GM21737 (cell line): ENCODE data around the gene CAB39.

ENCODE experiments used
- ATAC-seq: cut with Tn5 transposase; IDR thresholded peaks from one replicate; pipeline ENCODE4 v1.9.1; 2021; ENCODE audit warnings: mild to moderate bottlenecking, moderate library complexity; ENCODE audit not compliant: unreplicated experiment

Gene CAB39

DNA sequence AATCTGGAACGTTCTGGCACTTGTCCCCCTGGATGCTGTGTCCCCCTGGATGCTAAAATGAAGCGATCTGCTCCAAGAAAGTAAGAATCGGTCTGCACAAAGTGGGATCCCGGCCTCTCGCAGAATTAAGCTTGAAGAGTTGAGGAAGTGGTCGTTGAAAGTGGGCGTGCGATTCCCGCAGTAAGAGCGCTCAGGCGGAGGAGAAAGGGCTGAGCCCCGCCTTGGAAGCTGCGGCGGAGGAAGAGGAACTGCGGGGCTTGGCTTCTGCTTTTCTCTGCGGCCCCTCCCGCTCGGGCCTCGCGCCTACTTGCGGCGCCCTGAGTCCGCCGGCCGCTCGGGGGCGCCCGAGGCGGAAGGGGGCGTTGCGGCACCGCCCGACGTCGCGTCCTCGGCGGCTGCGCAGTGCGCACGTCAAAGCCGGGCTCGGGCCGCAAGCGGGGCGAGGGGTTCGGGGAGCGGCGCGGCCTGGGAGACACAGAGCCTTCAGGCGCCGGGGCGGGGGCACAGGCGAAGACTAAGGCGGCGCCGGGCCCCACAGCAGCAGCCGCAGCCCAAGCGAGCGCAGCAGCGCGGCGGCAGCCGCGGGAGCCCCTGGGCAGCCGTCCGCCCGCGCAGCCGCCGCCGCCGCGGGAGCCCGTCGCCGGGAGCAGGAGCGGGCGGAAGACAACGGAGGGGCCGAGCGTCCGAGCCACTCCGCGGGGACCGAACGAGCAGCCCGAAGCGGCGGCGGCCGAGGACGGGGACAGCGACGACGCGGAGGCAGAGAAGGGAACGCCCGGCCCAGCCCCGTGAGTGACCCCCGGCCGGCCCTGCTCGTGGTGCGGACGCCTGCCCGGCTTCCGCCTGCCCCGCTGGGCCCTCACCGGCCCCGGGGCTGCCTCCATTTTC lies at the start of gene CAB39:
CAB39 (plus strand) TSS at position 400 of the 888 bp plus-strand sequence. CDS start 47,160 bp downstream, outside the sequence.
- peak; percentile 86 for ATAC-seq

DNA sequence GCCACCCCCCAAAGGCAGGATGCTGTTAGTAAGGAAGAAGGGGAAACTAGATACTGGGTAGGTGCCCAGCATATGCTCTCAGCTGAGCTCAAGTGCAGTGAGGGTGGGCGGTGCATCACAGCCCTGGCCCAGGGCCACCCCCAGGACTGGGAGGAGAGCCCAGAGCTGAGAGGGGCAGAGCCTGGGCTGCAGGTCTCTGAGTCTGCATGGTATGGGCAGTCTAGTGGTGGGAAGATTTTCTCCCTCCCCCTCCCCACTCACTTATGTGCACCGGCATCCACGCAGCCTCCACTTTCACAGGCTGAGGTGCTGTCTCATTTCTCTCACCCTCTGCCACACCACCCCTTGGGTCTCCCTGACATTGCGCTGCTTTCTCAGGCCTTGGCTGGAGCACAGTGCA lies 48.5 kb upstream of the CAB39 start:
- ATAC-seq: no peak

DNA sequence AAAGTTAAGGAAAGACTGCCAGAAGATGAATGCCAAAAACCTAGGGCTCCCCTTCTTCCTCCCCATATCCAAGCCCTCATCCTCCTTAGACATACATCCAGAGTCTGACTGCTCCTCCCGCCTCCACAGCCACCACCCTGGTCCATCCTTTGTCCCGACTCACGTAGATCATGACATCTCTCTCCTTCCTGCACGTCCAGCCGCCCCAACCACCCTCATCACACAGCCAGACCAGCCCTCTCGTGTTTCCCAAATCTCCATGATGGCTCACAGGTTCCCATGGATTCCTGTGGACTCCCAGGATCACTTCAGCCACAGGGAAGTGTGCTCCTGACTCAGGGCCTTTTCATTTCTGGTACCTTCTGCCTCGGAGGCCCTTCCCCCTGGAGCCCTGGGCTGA lies 47.8 kb upstream of the CAB39 start:
- ATAC-seq: no peak

DNA sequence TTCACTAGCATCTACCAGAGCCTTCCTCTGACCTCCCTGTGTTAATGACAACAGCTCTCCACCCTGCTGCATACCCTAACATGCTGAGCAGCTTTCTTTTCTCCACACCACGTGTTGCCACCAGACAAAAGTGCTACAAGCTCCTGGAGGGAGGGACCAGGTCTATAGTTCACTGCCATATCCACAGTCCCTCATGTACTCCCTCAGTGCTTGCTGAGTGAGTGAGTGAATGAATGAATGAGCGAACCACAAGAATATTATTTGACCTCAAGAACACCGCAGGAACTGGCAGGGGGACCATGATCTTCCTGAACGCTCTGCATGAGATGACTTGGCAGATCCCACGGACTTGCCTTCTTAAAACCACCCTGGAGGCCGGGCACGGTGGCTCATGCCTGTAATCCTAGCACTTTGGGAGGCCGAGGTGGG lies 47.4 kb upstream of the CAB39 start:
- ATAC-seq: no peak

DNA sequence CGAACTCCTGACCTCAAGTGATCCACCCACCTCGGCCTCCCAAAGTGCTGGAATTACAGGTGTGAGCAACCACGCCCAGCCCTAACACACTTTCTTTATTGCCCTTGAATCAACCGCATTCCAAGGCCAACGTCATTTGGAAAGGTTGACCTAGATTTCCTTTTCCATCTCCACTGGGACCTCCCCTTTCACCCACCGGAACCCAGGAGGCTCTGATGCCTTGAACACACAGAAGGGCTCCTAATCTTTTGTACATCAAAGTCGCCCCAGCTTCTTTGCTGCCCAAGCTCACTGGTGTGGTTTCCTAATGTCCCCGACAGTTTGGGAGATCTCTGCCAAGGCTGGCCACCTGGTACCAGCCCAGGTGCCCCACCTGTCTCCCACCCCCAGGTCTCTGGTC lies 46.2 kb upstream of the CAB39 start:
- no peak for ATAC-seq

DNA sequence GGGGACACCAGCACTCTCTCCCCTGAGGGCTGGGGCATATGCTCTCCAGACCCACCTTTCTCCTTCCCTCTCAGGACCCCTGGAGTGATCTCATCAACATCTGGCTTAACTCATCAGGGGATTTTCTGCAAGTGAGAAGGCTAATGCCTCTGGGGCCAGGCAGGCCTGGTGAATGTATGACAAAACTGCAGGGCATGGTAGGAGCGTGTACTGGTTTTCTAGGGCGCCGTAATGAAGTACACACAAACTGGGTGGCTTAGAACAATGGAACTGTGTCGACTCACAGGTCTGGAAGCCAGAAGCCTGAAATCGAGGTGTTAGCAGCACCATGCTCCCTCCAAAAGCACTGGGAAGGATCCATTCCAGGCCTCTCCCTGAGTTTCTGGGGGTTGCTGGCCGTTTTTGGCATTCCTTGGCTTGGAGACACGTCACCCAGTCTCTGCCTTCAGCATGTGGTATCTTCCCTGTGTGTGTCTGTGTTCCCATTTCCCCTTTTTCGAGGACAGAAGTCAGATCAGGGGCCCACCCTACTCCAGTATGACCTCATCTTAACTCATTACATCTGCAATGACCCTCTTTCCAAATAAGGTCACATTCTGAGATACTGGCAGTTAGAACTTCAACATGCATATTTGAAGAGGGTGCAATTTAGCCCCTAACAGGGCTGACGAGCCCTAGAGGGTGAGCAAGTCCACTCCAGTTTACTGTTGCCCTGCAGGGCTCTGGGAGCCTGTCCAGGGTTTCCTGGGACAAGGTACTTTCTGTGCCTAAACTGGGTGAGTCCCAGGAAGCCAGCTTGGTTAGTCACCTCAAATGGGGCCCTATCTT lies 45.5 kb upstream of the CAB39 start:
- no peak for ATAC-seq

DNA sequence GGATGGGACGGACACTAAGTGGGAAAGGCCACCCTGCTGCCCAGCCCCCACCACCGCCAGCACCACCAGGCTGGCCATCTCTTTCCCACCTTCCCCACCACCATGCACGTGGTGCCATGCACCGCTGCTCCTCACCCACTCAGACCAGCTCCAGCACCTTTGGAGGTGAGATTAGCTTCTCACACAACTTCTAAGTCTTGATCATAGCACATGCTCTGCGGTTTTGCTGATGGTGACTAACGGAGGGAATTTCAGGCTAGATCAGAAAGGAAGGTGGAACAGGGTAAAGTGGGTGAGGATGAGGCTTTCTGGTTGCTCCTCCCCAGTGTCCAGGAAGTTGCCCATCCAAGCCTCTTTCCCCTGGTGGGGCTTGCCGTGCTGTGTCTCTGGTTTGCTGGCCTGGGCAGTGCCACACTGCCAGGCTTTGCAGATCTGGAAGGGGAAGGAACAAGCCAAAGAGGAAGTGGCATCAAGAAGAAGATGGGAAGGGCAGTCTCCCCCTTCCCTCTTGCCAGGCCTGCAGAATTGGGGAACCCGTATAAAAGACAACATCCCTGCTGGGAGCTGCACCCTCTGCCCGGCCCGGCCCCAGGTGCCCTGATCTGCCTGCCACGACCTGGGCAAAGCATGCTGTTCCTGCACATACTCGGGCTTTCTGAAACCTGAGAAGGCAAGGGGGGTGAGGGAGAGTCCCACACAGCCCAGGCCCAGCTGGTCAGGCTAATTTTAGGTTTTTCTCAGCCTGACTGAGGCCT lies 44.3 kb upstream of the CAB39 start:
- ATAC-seq: peak; percentile 54

DNA sequence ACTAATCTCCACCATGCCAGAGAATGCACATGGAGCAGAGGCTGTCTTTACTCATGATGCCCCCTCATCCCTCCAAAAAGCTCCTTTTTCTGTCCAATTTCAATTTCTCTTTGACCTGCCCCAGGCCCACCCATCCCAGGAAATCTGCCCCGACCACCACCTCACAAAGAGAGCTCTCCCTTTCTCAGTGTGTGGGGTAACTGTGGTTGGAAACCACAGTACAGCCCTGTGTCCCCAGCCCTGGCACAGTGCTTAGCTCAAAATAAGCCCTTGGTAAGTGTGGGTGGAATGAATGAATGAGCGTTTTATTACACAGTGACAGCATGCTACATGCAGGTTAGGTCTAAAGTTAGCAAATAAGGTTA lies 43.7 kb upstream of the CAB39 start:
- peak; percentile 26 for ATAC-seq

DNA sequence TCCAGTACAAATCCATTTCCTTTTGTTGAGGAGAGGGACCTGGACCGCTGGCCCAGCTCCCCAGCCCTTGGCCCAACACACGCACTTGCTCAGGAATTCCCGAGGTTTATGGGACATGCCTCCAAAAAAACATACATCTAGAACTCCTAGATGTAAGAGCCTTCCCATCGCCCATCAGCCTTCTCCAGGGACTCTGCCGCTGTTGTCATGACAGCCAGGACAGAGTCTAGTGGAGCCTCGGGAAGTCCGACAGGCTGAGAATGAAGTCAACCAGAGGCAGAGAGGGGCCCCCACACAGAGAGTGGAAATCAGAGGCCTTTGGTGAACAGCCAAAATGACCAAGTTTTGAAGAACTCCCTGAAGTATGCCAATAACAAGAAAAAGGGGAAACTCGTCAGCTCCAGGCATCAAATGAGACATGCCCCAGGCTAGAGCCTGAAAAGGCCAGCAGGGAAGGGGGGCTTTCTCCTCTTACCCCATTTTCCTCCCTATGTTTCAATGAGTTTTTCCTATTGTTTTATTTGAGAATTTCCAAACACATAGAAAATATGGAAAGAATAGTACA lies 43.2 kb upstream of the CAB39 start:
- no peak for ATAC-seq

DNA sequence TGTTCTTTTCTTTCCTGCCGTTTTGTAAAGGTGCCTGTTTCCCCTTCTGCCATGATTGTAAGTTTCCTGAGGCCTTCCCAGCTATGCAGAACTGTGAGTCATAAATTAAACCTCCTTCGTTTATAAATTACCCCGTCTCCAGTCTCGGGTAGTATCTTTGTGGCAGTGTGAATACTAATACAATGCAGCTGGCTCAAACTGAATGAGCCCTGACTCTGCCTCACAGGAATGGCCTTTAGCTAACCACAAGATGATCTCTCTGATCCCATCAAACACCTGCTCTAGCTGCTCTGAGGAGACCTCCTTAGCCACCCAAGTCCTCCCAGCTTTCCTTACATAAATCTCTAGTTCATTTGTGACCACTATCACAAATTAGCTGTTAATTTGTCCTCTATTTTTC lies 41.5 kb upstream of the CAB39 start:
- ATAC-seq: no peak

DNA sequence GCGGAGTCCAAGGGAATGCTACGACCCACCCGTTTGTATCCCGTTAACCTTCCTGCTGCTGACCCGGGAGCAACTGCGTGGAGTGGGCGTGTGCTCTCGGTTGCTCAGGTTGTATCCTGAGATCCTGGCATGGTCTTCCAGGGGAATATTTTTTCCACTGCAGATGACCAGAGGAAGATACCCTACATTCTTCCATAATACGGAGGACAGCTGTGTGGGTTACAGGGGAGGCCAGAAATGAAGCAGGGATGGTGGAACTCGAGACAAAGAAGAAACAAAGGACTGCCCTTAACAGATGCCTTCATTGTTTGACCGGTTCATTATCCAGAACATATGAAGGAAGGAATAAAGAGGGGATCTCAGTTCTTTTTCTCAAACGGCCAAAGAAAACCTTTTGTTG lies 39.8 kb upstream of the CAB39 start:
- no peak for ATAC-seq

DNA sequence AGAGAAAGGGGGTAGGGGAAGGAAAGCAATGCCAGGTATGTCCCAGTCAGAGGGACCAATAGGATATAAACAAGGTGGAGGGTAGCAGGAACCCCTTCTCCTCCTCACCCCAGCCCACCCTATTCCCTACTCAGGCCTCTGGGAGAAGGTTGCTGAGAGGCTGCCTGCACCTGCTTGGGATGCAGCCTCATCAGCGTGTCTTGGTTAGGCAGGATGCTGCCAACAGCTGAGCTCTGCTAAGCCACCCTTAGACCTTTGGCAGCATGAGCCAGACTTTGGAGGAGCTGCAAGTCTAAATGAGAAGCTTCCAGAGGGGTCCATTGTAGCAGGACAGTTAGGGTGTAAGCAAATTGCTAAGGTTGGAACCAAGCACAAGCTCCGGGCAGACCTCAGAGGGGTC lies 38.2 kb upstream of the CAB39 start:
- ATAC-seq: no peak

DNA sequence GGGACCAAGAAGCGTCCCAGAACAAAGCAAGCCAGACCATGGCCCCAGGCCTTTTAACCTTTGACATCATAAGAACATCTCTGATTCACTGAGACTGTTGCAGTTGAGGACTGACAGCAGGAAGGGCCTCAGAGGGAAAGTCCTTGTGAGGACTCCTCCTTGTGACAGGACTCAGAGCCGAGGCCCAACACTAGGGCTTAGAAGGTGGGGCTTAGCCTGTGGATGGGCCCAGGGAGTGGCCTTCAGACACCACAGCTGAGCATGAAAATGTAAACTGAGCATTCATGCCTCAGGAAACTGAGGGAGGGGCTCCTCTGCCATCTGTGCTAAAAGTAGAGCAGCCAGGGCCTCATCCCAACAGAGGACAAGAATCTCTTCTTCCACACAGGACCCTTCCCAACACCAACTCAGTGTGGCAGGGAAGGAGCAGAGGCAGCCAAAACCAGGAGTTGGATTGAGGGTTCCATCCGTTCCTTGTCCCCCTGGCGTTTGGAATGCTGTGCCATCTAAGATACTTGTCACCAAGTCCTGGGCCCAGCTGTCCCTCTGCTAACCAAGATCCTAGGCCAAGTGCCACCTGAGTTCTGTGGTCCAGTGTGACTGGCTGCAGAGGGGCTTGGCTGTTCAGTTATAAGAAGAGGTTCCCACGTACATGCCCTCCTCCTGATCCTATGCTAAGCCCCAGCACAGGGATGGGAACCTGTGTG lies 37.5 kb upstream of the CAB39 start:
- no peak for ATAC-seq

DNA sequence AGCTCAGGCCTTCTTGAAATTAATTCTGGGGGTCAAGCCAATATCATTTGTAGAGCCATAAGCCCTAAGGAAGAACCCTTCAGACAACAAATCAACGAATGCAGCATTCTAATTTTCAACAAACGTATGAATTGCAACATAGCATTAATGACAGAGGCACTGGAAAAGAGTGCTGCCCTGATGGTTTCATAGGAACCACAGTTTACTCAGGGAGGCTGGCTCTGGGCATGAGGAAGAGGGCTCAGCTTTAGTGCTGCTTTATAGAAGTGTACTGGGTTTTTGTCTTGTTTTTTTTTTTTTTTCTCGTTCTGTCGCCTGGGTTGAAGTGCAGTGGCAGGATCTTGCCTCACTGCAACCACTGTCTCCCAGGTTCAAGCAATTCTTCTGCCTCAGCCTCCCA lies 36.1 kb upstream of the CAB39 start:
- ATAC-seq: no peak

DNA sequence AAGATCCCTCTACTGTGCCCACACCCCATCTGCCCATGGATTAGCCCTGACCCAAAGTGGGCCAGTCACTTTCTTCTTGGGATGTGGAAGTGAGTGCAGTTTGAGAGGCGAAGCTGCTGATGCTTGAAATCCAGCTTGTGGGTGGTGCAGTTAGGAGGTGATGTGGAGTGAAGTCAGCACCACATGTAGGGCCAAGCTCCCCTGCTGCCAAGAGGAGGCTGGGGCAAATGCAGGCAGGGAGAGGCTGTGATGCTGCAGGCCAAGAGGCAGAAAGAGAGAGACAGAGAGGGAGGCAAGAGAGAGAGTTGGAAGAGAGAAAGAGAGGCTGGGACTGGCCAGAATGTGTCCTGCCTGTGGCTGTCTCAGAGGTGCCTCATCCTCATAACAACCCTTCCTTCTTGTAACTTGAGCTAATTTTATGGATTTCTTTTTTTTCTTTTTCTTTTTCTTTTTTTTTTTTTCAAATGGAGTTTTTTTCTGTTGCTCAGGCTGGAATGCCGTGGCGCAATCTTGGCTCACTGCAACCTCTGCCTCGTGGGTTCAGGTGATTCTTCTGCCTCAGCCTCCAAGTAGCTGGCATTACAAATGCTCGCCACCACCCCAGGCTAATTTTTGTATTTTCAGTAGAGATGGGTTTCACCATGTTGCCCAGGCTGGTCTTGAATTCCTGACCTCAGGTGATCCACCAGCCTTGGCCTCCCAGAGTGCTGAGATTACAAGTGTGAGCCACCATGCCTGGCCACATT lies 35.3 kb upstream of the CAB39 start:
- no peak for ATAC-seq

DNA sequence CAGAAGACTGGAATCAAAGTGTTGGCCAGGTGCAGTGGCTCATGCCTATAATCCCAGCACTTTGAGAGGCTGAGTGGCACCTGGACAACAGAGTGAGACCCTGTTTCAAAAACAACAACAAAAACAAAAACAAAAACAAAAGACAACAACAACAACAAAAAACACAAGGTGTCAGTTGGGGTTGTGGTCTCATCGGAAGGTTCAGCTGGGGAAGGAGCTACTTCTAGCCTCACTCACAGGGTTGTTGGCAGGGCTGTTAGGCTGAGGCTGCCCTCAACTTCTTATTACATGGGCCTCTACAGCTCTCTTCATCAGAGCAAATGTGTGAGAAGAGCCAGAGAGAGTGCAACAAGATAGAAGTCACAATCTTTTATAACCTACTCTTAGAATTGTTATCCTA lies 34.6 kb upstream of the CAB39 start:
- no peak for ATAC-seq

DNA sequence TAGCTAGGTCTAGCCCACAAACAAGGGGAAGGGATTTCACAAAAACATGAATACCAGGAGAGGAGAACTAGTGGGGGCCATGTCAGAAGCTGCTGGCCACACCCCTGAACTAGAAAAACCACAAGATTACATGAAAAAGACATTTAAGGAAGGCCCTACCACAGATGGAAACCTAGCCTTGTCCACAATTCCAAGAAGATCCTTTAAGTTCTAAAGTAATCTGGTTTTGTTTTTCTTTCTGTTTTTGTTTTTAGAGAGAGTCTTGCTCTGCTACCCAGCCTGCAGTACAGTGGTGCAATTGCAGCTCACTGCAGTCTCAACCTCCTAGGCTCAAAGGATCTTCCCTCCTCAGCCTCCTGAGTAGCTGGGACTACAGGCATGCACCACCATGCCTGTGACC lies 34.2 kb upstream of the CAB39 start:
- ATAC-seq: no peak

DNA sequence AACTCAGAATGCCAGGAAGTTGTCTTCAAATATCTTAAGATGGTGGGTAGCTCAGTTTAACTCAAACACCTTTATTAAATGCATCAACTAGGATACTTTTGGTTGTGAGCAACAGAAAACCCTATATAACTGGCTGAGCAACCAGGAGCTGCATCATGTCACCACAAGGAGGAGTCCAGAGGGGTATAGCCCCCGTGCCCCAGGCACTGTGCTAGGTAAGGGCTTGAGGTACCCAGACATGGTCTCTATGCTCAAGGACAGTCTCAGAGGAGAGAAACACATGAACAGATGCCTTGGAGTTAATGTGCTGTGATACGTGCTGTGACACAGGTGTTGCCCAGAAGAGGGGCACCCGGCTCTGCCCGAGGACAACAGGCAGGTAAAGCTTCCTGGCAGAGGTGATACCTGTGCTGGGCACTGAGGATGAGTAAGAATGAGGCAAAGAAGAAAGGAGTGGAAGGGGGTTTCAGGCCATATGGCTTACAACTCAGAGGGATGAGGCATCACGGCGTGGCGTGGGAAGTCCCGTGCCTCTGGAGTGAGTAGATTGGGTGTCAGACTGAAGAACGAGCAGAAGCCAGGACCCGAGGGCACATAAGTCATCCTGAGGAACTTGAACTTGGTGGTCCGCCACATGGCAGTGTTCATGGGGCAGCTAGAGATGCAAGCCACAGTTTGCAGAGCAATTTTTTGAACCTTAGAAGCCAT lies 32.0 kb upstream of the CAB39 start:
- no peak for ATAC-seq

DNA sequence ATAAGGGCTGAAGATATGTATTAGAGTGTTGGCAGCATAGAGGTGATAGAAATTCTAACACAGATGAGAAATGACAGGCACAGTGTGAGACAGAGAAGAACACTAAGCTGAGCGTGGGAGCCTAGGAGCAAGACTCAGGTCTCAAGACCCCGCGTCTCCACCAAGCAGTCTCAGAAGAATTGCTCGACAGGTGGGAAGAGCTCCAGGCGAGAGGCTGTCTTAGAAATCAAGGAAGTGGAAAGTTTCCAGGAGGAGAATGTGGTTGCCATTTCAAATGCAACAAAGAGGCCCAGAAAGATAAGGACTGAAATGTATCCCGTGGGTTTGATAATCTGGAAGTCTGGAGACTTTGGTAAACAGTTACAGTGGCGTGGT lies 31.5 kb upstream of the CAB39 start:
- no peak for ATAC-seq
